GM10266 (cell line): Measurements from ENCODE around the gene SLC35F1.

ENCODE experiments used
- DNase-seq: peaks from one replicate; pipeline ENCODE4 v3.0.0; 2012; ENCODE audit errors: extremely low spot score
- CTCF ChIP-seq: IDR thresholded peaks from 2 replicates; pipeline ENCODE4 v1.5.1; 2012; ENCODE audit warnings: mild to moderate bottlenecking, low read depth; ENCODE audit not compliant: control insufficient read depth, insufficient read depth; ENCODE audit errors: missing control alignments

The SLC35F1 gene

GRCh38 chr6:118092086-118092485 lies 185.0 kb downstream of the SLC35F1 start:
- DNase-seq, result no peak
- TF ChIP-seq CTCF, result no peak

- no peak for DNase-seq
- no peak for TF ChIP-seq CTCF
Measured at GRCh38 chr6:118097576-118097975, 190.5 kb downstream of the SLC35F1 start.

- no peak for DNase-seq
Measured at GRCh38 chr6:118100717-118101116, 193.7 kb downstream of the SLC35F1 start.

GRCh38 chr6:118101220-118101619 lies 194.2 kb downstream of the SLC35F1 start:
- no peak for TF ChIP-seq CTCF
- DNase-seq, result no peak

More at GRCh38 chr6:118100717-118101116, 193.7 kb downstream of the SLC35F1 start:
- TF ChIP-seq CTCF, result no peak

GRCh38 chr6:118101831-118102345 lies 194.8 kb downstream of the SLC35F1 start:
- no peak for TF ChIP-seq CTCF
- DNase-seq, result no peak

- DNase-seq, result no peak
- TF ChIP-seq CTCF, result no peak
Measured at GRCh38 chr6:118102401-118102800, 195.3 kb downstream of the SLC35F1 start.

GRCh38 chr6:118103381-118104146 lies 196.5 kb downstream of the SLC35F1 start:
- no peak for TF ChIP-seq CTCF
- no peak for DNase-seq
